GM12878 (cell line): ENCODE data around the gene MAGI2. TPM values are rescaled to one million over a fixed set of nuclear protein-coding genes. Genes with fewer than 3 reads are reported as not detected.

Experiments used
- ATAC-seq: fragments of 200-7000 bp; cut with Tn5 transposase; 3 replicates; pipeline ENCODE4 v1.9.1; 2020; ENCODE audit warnings: mild to moderate bottlenecking, moderate library complexity
- BruUV-seq: library from RNA; stranded (reverse); fragments of 400-500 nt; replicated peaks from 2 replicates; lab custom pipeline; 2021; lab: Mats Ljungman, UMichigan
- CTCF ChIA-PET: fragments of 300-600 bp; sonication (Branson Sonifier 250); formaldehyde crosslinking; extraction: SDS; loops from one replicate; lab custom pipeline; 2021; ENCODE audit warnings: inconsistent platforms; lab: Yijun Ruan, JAX
- POLR2A ChIA-PET: fragments of 350-600 bp; formaldehyde crosslinking; extraction: SDS; loops from one replicate; lab custom pipeline; 2021; ENCODE audit warnings: inconsistent platforms; lab: Charles Lee
- RAD21 ChIA-PET: fragments of 300-600 bp; sonication (Branson Sonifier 250); formaldehyde crosslinking; loops from one replicate; lab custom pipeline; 2023; ENCODE audit warnings: antibody characterized with exemption; ENCODE audit not compliant: unreplicated experiment; lab: Charles Lee
- SMC1A ChIA-PET: fragments of 300-600 bp; sonication (Branson Sonifier 250); formaldehyde crosslinking; loops from one replicate; lab custom pipeline; 2023; ENCODE audit not compliant: unreplicated experiment, uncharacterized antibody; lab: Charles Lee
- DNase-seq: peaks from one replicate; pipeline ENCODE4 v3.0.0-alpha.2; 2011; ENCODE audit warnings: low read depth, low spot score
- FAIRE-seq: peaks from 3 replicates; lab custom pipeline; 2011; peaks lifted over from hg19 to GRCh38; lab: Jason Lieb, UNC
- H2AFZ ChIP-seq: 2 replicates; pipeline ENCODE4 v1.6.0; 2011; ENCODE audit warnings: low read depth, low read length, control low read depth; ENCODE audit not compliant: control insufficient read depth
- H3K27ac ChIP-seq: 2 replicates; pipeline ENCODE4 v1.5.1; 2011; ENCODE audit warnings: control low read depth; ENCODE audit not compliant: control insufficient read depth, insufficient read depth
- H3K27me3 ChIP-seq, 2 experiments: replicated peaks in 1 of 2; 2 replicates each; pipeline versions ENCODE4 v1.6.0 to v1.6.1; 2011; ENCODE audit warnings: low read length in 1 of 2; ENCODE audit not compliant: control insufficient read depth in 2 of 2, insufficient read depth in 2 of 2
- H3K36me3 ChIP-seq, 2 experiments: 2 replicates each; pipeline ENCODE4 v1.5.1; 2011; ENCODE audit warnings: low read length in 1 of 2; ENCODE audit not compliant: control insufficient read depth in 2 of 2, insufficient read depth in 2 of 2
- H3K4me1 ChIP-seq: 2 replicates; pipeline ENCODE4 v1.6.1; 2011; ENCODE audit warnings: mild to moderate bottlenecking, low read length, moderate library complexity, mixed read lengths; ENCODE audit not compliant: control insufficient read depth, insufficient read depth
- H3K4me2 ChIP-seq: 2 replicates; pipeline ENCODE4 v1.6.0; 2011; ENCODE audit warnings: control low read depth; ENCODE audit not compliant: control insufficient read depth, insufficient read depth
- H3K4me3 ChIP-seq: fragments of 200-600 bp; sonication (generic); 2 replicates; pipeline ENCODE4 v1.5.1; 2016
- H3K79me2 ChIP-seq: 2 replicates; pipeline ENCODE4 v1.6.0; 2011; ENCODE audit warnings: low read length; ENCODE audit not compliant: control insufficient read depth, insufficient read depth
- H3K9ac ChIP-seq: 2 replicates; pipeline ENCODE4 v1.8.0; 2011; ENCODE audit warnings: low read length, control low read depth, mixed read lengths; ENCODE audit not compliant: control insufficient read depth, insufficient read depth
- H3K9me3 ChIP-seq: replicated peaks from 3 replicates; pipeline ENCODE4 v1.5.1; 2011; ENCODE audit warnings: mild to moderate bottlenecking, low read length; ENCODE audit not compliant: control insufficient read depth, insufficient read depth
- H4K20me1 ChIP-seq: 2 replicates; pipeline ENCODE4 v1.6.0; 2011; ENCODE audit not compliant: control insufficient read depth, insufficient read depth
- BRCA1 ChIP-seq: IDR thresholded peaks from 2 replicates; pipeline ENCODE4 v1.6.1; 2011; ENCODE audit warnings: low read depth, low read length, improper control_type of control experiment
- CHD1 ChIP-seq: IDR thresholded peaks from 2 replicates; pipeline ENCODE4 v1.6.1; 2012; ENCODE audit warnings: low read depth, low read length, improper control_type of control experiment
- DPF2 ChIP-seq: fragments of 450-650 bp; IDR thresholded peaks from 2 replicates; pipeline ENCODE4 v1.6.1; 2017; ENCODE audit warnings: mild to moderate bottlenecking
- HCFC1 ChIP-seq: fragments of 150-350 bp; IDR thresholded peaks from 2 replicates; pipeline ENCODE4 v1.6.1; 2014; ENCODE audit warnings: low read length
- HDGF ChIP-seq: fragments of 450-650 bp; IDR thresholded peaks from 2 replicates; pipeline ENCODE4 v1.6.1; 2016; ENCODE audit warnings: antibody characterized with exemption
- IRF4 ChIP-seq: IDR thresholded peaks from 2 replicates; pipeline ENCODE4 v1.6.1; 2011; ENCODE audit warnings: low read depth, low read length
- KLF5 ChIP-seq: fragments of 450-650 bp; IDR thresholded peaks from 2 replicates; pipeline ENCODE4 v1.6.1; 2014; ENCODE audit warnings: mild to moderate bottlenecking; ENCODE audit not compliant: partially characterized antibody
- NFIC ChIP-seq: IDR thresholded peaks from 2 replicates; pipeline ENCODE4 v1.6.1; 2012; ENCODE audit warnings: low read depth, mild to moderate bottlenecking, inconsistent platforms, low read length, moderate library complexity
- NR2C2 ChIP-seq: IDR thresholded peaks from 2 replicates; pipeline ENCODE4 v1.6.1; 2011; ENCODE audit warnings: borderline replicate concordance, low read depth; ENCODE audit not compliant: control insufficient read depth, insufficient read length
- NRF1 ChIP-seq: conservative IDR thresholded peaks from 2 replicates; pipeline ENCODE4 v1.6.1; 2011; ENCODE audit warnings: mild to moderate bottlenecking, low read depth, low read length, improper control_type of control experiment
- PAX8 ChIP-seq: fragments of 450-650 bp; IDR thresholded peaks from 2 replicates; pipeline ENCODE4 v1.6.1; 2017; ENCODE audit warnings: mild to moderate bottlenecking, moderate library complexity
- POLR2A ChIP-seq: IDR thresholded peaks from 2 replicates; pipeline ENCODE4 v1.6.1; 2011; ENCODE audit warnings: low read depth, mild to moderate bottlenecking, low read length
- RB1 ChIP-seq: fragments of 450-650 bp; formaldehyde crosslinking; IDR thresholded peaks from 2 replicates; pipeline ENCODE4 v1.6.1; 2017; ENCODE audit warnings: mild to moderate bottlenecking, borderline replicate concordance
- RBBP5 ChIP-seq: fragments of 200-600 bp; sonication (generic); conservative IDR thresholded peaks from 2 replicates; pipeline ENCODE4 v1.6.1; 2016
- RCOR1 ChIP-seq: conservative IDR thresholded peaks from 2 replicates; pipeline ENCODE4 v1.6.1; 2012; ENCODE audit warnings: low read depth, low read length, improper control_type of control experiment
- SIN3A ChIP-seq: IDR thresholded peaks from 2 replicates; pipeline ENCODE4 v1.6.1; 2012; ENCODE audit warnings: low read depth, low read length, improper control_type of control experiment
- ZZZ3 ChIP-seq: IDR thresholded peaks from 2 replicates; pipeline ENCODE4 v1.6.1; 2011; ENCODE audit warnings: low read depth; ENCODE audit not compliant: control insufficient read depth, insufficient read length
- WGBS: methylation state at CpG from one replicate; pipeline ENCODE4 v1.1.6; 2016; ENCODE audit warnings: low lambda C conversion rate; ENCODE audit not compliant: insufficient replicate concordance, insufficient coverage; ENCODE audit errors: missing lambda C conversion rate; 5-methylcytosine and 5-hydroxymethylcytosine counted together
- in situ Hi-C: fragments of 300-500 bp; cut with MboI; formaldehyde crosslinking; loops from 9 replicates; pipeline ENCODE4 v1.14.3; 2018; ENCODE audit warnings: mixed read lengths
- intact Hi-C: fragments of 100-400 bp; cut with micrococcal nuclease; formaldehyde crosslinking; loops from one replicate; pipeline ENCODE4 v1.14.2; 2022; ENCODE audit not compliant: unreplicated experiment
- polyA plus RNA-seq, 11 experiments: library from polyadenylated mRNA; depleted of rRNA in 4 of 11; unstranded in 6 of 11; stranded (reverse) in 5 of 11; fragments of >200 nt; fragmentation: Nextera tagmentation in 4 of 11; fragmentation: Illumina TruSeq in 1 of 11; extraction: Ambion mirVana in 4 of 11; extraction: Trizol in 1 of 11; gene quantifications; 1 replicate in 1 of 11; 2 replicates in 10 of 11; pipeline versions ENCODE4 v1.2.1 to v1.2.3, GENCODE V29; 2011 to 2016; ENCODE audit warnings: inconsistent platforms in 2 of 11, missing spikeins in 2 of 11, low read depth in 1 of 11
- total RNA-seq, 4 experiments: library from RNA; depleted of rRNA in 3 of 4; stranded (reverse); fragments of >200 nt in 3 of 4; fragmentation: Illumina TruSeq in 1 of 4; extraction: Trizol in 1 of 4; gene quantifications; 2 replicates each; pipeline versions ENCODE4 v1.2.1 to v1.2.3, GENCODE V29; 2013 to 2021
- TF ChIP-seq, protein P1 (sequence below): IDR thresholded peaks from 2 replicates; pipeline ENCODE4 v1.6.1; 2011; ENCODE audit warnings: low read depth, low read length, improper control_type of control experiment, borderline replicate concordance
- TF ChIP-seq, protein P2 (sequence below): IDR thresholded peaks from 2 replicates; pipeline ENCODE4 v1.6.1; 2012; ENCODE audit warnings: low read depth, low read length, improper control_type of control experiment
- TF ChIP-seq, protein P3 (sequence below): IDR thresholded peaks from 2 replicates; pipeline ENCODE4 v1.6.1; 2011; ENCODE audit warnings: mild to moderate bottlenecking, low read depth, low read length, moderate library complexity; ENCODE audit not compliant: insufficient replicate concordance

The MAGI2 gene
- total and polyA plus RNA-seq, 10 of the 15 experiments (the other 5 are each of a cell fraction or from before 2014, with no cell fraction given): 0.01 to 0.31 (median 0.05) TPM; not detected in 2

DNA sequence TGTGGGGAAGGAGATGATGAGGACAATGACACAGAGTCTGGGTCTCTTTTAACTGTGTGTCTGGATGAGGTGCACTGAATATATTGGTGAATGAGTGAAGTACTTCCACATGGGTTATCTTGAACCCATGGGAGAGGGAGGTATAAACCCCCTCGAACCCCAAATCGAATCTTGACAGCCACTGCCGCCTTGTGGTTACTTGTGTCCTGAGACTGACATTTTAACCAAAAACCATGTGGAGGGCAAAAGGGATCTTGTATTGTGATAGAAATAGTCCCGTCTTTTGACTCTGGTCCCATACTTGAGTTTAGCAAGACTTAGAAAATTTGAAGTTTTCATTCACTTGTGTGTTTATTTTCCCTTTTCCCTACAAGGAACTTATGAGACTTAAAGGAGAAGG is 1371.6 kb downstream of the MAGI2 start (continued):
- TF ChIP-seq HDGF (no peak), BRCA1 (no peak), NFIC (no peak), SIN3A (no peak), RBBP5 (no peak)
- TF ChIP-seq, all 136 proteins: peak for 0

DNA sequence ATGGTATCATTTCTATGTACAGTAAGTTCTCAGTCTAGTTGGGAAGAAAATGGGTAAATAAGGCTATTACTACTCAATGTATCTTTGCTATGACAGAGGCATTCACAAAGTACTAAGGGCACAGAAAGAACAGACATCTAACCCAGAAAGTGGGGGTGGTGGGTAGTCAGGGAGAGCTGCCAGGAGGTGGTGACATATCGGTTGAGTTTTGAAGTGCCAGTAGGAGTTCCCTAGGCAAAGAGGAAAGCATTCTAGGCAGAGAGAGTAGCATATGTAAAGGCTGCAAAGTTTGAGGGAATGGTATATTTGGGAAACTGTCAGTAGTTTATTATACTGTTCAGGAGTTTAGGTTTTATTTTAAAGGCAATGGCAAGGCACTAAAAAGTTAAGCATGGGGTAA is 1372.1 kb downstream of the MAGI2 start:
- Histone ChIP-seq H3K9ac (no peak overlapping the region), H3K27me3 (peaks cover 1 to 4% of the 10 kb centered on the region in 2 experiments; a peak in 3 of 4 replicates), H3K4me2 (no peak overlapping the region), H2AFZ (no peak overlapping the region), H3K4me3 (no peak overlapping the region), H4K20me1 (no peaks in the 10 kb centered on the region), H3K4me1 (no peaks in the 10 kb centered on the region), H3K79me2 (no peaks in the 10 kb centered on the region), H3K36me3 (no peaks in the 10 kb centered on the region), H3K27ac (no peak overlapping the region), H3K9me3 (no peaks in the 10 kb centered on the region)
- TF ChIP-seq NR2C2: no peak
- no peak for TF ChIP-seq RCOR1
- no peak for TF ChIP-seq ZZZ3
- TF ChIP-seq, protein P1, sequence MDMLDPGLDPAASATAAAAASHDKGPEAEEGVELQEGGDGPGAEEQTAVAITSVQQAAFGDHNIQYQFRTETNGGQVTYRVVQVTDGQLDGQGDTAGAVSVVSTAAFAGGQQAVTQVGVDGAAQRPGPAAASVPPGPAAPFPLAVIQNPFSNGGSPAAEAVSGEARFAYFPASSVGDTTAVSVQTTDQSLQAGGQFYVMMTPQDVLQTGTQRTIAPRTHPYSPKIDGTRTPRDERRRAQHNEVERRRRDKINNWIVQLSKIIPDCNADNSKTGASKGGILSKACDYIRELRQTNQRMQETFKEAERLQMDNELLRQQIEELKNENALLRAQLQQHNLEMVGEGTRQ: no peak
- TF ChIP-seq RBBP5: no peak
- no peak for TF ChIP-seq KLF5
- no peak for TF ChIP-seq DPF2
- no peak for TF ChIP-seq RB1
- TF ChIP-seq, protein P2, sequence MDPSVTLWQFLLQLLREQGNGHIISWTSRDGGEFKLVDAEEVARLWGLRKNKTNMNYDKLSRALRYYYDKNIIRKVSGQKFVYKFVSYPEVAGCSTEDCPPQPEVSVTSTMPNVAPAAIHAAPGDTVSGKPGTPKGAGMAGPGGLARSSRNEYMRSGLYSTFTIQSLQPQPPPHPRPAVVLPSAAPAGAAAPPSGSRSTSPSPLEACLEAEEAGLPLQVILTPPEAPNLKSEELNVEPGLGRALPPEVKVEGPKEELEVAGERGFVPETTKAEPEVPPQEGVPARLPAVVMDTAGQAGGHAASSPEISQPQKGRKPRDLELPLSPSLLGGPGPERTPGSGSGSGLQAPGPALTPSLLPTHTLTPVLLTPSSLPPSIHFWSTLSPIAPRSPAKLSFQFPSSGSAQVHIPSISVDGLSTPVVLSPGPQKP: no peak
- TF ChIP-seq POLR2A: no peak
- no peak for TF ChIP-seq SIN3A
- TF ChIP-seq, protein P3, sequence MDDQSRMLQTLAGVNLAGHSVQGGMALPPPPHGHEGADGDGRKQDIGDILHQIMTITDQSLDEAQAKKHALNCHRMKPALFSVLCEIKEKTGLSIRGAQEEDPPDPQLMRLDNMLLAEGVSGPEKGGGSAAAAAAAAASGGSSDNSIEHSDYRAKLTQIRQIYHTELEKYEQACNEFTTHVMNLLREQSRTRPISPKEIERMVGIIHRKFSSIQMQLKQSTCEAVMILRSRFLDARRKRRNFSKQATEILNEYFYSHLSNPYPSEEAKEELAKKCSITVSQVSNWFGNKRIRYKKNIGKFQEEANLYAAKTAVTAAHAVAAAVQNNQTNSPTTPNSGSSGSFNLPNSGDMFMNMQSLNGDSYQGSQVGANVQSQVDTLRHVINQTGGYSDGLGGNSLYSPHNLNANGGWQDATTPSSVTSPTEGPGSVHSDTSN: no peak
- no peak for TF ChIP-seq CHD1
- no peak for TF ChIP-seq IRF4
- no peak for TF ChIP-seq HCFC1
- TF ChIP-seq PAX8: no peak
- no peak for TF ChIP-seq NRF1
- FAIRE-seq: no peak
- CTCF ChIA-PET: no interaction called here
- POLR2A ChIA-PET: no interaction called here
- no peak for ATAC-seq
- in situ Hi-C loops (no loop called here), intact Hi-C loops (no loop called here)
- no TSS peak for BruUV-seq
- DNase-seq: no peak
- SMC1A ChIA-PET: no interaction called here
- WGBS: 100% methylated on average over 1 of the region's 1 CpG
- RAD21 ChIA-PET: no interaction called here
